C4-2B (cell line): ENCODE data around the gene PIGN.
A peak's percentile ranks its signal among the peaks of the same experiment; 100 is the strongest.
"Not testable (repeated sequence)": the region's sequence is repeated elsewhere in the genome, so short reads cannot be mapped to it uniquely, and the experiment has no call there.

Experiments
- H3K27ac ChIP-seq: fragments of 450-650 bp; 2 replicates; pipeline ENCODE4 v1.5.1; 2017
- CTCF ChIP-seq: fragments of 450-650 bp; conservative IDR thresholded peaks from 2 replicates; pipeline ENCODE4 v1.5.1; 2017; ENCODE audit warnings: mild to moderate bottlenecking
- ZFX ChIP-seq: fragments of 450-650 bp; IDR thresholded peaks from 2 replicates; pipeline ENCODE4 v1.6.1; 2017

Gene PIGN

GRCh38 chr18:62044490-62045000 is 142.3 kb downstream of the PIGN start:
- TF ChIP-seq CTCF (no peak), ZFX (no peak)
- no peak overlapping the region for H3K27ac ChIP-seq

- TF ChIP-seq ZFX (no peak), CTCF (no peak)
Measured at GRCh38 chr18:62037989-62038778, 148.7 kb downstream of the PIGN start.

GRCh38 chr18:62037012-62037742 is 149.7 kb downstream of the PIGN start:
- no peak overlapping the region for H3K27ac ChIP-seq
- TF ChIP-seq CTCF: no peak
- TF ChIP-seq ZFX: no peak

More at GRCh38 chr18:62037989-62038778, 148.7 kb downstream of the PIGN start:
- H3K27ac ChIP-seq: no peak overlapping the region

GRCh38 chr18:62034286-62034685 is 152.6 kb downstream of the PIGN start:
- H3K27ac ChIP-seq: not testable (repeated sequence)

GRCh38 chr18:62033756-62034155 is 153.1 kb downstream of the PIGN start:
- H3K27ac ChIP-seq: no peak overlapping the region
- no peak for TF ChIP-seq ZFX
- TF ChIP-seq CTCF: no peak

- no peak for TF ChIP-seq CTCF
- no peak for TF ChIP-seq ZFX
- no peak overlapping the region for H3K27ac ChIP-seq
Measured at GRCh38 chr18:62033207-62033606, 153.6 kb downstream of the PIGN start.

GRCh38 chr18:62030091-62030985 is 156.5 kb downstream of the PIGN start:
- TF ChIP-seq CTCF: peak; percentile 10; the same call in 1 of the 2 replicates
- TF ChIP-seq ZFX: no peak
- no peak overlapping the region for H3K27ac ChIP-seq
